Lung (tissue), 12 donors: Measurements from ENCODE around the gene HOTAIR. TPM values are rescaled to one million over a fixed set of nuclear protein-coding genes. Genes with fewer than 3 reads are reported as not detected.

Experiments
- ATAC-seq: fragments of 200-7000 bp; cut with Tn5 transposase; one replicate; pipeline ENCODE4 v1.9.1; 2020; ENCODE audit warnings: moderate number of reproducible peaks; ENCODE audit not compliant: insufficient read depth, low FRiP score
- DNase-seq, 3 donors: peaks; one replicate each; pipeline ENCODE4 v3.0.0-alpha.2; 2013 to 2017
- H3K27ac ChIP-seq, 2 donors: one replicate each; pipeline ENCODE4 v1.5.1; 2013; ENCODE audit warnings: mild to moderate bottlenecking in 2 of 2, moderate library complexity in 2 of 2, control low read depth in 1 of 2, inconsistent platforms in 1 of 2, low read depth in 1 of 2, low read length in 1 of 2
- H3K27me3 ChIP-seq, 3 donors: one replicate each; pipeline ENCODE4 v1.5.1; 2013; ENCODE audit warnings: low read length in 2 of 3; ENCODE audit not compliant: control insufficient read depth in 3 of 3, insufficient read depth in 3 of 3
- H3K36me3 ChIP-seq, 4 donors: one replicate each; pipeline ENCODE4 v1.5.1; 2013; ENCODE audit warnings: low read length in 4 of 4, mild to moderate bottlenecking in 1 of 4, moderate library complexity in 1 of 4; ENCODE audit not compliant: control insufficient read depth in 4 of 4, insufficient read depth in 4 of 4
- H3K4me1 ChIP-seq, 5 donors: one replicate each; pipeline ENCODE4 v1.5.1; 2013; ENCODE audit warnings: low read length in 5 of 5, mild to moderate bottlenecking in 2 of 5, moderate library complexity in 1 of 5; ENCODE audit not compliant: control insufficient read depth in 5 of 5, insufficient read depth in 5 of 5
- H3K4me3 ChIP-seq: one replicate; pipeline ENCODE4 v1.5.1; 2013; ENCODE audit warnings: mild to moderate bottlenecking, control low read depth, moderate library complexity
- H3K9ac ChIP-seq, 2 donors: one replicate each; pipeline ENCODE4 v1.5.1; 2013; ENCODE audit warnings: low read length in 2 of 2, control low read depth in 1 of 2; ENCODE audit not compliant: insufficient read depth in 1 of 2
- H3K9me3 ChIP-seq, 4 donors: one replicate each; pipeline ENCODE4 v1.5.1; 2013; ENCODE audit warnings: low read length in 3 of 4, mild to moderate bottlenecking in 1 of 4, moderate library complexity in 1 of 4; ENCODE audit not compliant: control insufficient read depth in 4 of 4, insufficient read depth in 3 of 4
- WGBS, 2 donors: extraction: QIAGEN DNeasy Blood & Tissue Kit; methylation state at CpG; one replicate each; pipeline ENCODE4 v1.1.7; 2013; 5-methylcytosine and 5-hydroxymethylcytosine counted together
- polyA plus RNA-seq, 2 donors: library from polyadenylated mRNA; stranded (reverse); fragments of 200-250 nt; gene quantifications; one replicate each; pipeline ENCODE4 v1.2.1, GENCODE V29; 2013
- total RNA-seq, 2 donors: library from RNA; depleted of rRNA in 1 of 2; stranded (reverse); fragments of >200 nt in 1 of 2; gene quantifications; one replicate each; pipeline ENCODE4 v1.2.1, GENCODE V29; 2014 to 2021
- TF ChIP-seq, protein P1 (sequence below): IDR thresholded peaks from 2 replicates; pipeline ENCODE4 v1.5.1; 2012; ENCODE audit warnings: mild to moderate bottlenecking; ENCODE audit errors: control extremely low read depth, extremely low read depth
- donor health status: control.
- donor health status: control.
- donor health status: Bipolar disorder and iron deficiency.
- donor health status: healthy.
- donor health status: DM: yes; HTN: yes; CAD: no.

Gene HOTAIR
- total and polyA plus RNA-seq, 4 donors: 0.15 TPM; not detected in 3

DNA sequence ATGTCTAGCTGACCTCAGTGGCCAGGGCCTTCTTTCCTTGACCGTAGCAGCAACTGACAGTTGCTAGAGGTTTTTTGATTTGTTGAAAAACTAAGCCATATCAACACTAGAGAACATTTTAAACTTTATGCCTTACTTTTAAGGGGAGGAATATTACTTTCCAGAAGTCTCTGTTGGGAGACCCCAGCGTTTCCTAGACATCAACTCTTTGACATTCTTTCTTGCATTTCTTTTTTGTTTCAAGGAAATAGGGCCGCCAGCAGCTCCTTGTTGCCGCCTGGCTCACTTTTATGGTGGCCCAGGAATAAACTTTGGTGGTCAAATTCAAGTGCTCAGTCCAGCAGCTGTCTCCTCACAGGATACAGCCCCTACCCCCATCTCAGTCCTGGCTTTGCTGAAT lies 4.3 kb downstream of the HOTAIR start:
- Histone ChIP-seq H3K9me3 (peaks cover 0 to 13% (median 0%) of the 10 kb centered on the region in 4 donors), H3K9ac (no peak overlapping the region), H3K4me1 (peaks cover 0 to 15% (median 7%) of the 10 kb centered on the region in 5 donors), H3K4me3 (no peak overlapping the region), H3K27ac (no peak overlapping the region), H3K36me3 (no peaks in the 10 kb centered on the region), H3K27me3 (peaks cover 35 to 98% (median 85%) of the 10 kb centered on the region in 3 donors)
- TF ChIP-seq, protein P1, sequence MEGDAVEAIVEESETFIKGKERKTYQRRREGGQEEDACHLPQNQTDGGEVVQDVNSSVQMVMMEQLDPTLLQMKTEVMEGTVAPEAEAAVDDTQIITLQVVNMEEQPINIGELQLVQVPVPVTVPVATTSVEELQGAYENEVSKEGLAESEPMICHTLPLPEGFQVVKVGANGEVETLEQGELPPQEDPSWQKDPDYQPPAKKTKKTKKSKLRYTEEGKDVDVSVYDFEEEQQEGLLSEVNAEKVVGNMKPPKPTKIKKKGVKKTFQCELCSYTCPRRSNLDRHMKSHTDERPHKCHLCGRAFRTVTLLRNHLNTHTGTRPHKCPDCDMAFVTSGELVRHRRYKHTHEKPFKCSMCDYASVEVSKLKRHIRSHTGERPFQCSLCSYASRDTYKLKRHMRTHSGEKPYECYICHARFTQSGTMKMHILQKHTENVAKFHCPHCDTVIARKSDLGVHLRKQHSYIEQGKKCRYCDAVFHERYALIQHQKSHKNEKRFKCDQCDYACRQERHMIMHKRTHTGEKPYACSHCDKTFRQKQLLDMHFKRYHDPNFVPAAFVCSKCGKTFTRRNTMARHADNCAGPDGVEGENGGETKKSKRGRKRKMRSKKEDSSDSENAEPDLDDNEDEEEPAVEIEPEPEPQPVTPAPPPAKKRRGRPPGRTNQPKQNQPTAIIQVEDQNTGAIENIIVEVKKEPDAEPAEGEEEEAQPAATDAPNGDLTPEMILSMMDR: no peak
- DNase-seq (no peak), ATAC-seq (no peak)
- 21 to 25% methylated on average over 4 of the region's 4 CpGs for WGBS, 2 donors

DNA sequence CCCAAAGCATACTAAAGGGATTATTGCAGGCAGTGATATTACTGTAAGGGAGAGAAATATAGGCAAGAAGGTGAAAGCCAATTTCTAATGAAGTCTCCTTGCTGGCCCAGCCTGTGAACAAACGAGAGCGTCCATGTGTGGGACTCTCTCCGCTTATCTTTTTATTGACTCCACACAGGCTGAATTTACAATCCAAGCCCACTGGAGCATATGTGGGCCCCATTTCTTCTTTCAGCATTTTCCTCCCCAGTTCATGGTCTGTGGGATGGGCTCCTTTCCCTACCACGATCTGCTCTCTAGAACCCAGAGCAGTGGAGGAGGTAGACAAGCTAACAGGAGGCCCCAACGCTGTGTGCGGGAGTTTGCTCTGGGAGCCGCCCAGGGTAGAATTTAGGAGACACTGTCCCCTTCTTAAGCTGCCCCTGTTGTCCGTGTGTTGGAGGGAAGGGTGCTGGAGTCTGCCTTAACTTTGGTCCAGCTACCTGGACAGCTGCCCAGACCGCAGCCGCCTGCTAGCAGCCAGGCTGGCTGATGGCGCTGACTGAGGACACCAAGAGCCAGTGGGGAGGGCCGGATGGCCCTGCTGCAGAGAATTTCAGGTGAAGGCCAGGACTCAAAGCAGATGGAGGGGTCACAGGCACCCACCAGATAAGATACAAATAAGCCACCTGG lies 5.0 kb downstream of the HOTAIR start:
- H3K4me3 ChIP-seq: no peak overlapping the region
- peaks cover 0 to 11% (median 7%) of the 10 kb centered on the region in 5 donors for H3K4me1 ChIP-seq
- H3K9ac ChIP-seq: no peak overlapping the region
- no peaks in the 10 kb centered on the region for H3K36me3 ChIP-seq
- DNase-seq (no peak), ATAC-seq (no peak)
- 16 to 17% methylated on average over 12 of the region's 12 CpGs for WGBS, 2 donors
- peaks cover 35 to 98% (median 88%) of the 10 kb centered on the region in 3 donors for H3K27me3 ChIP-seq
- TF ChIP-seq, protein P1: no peak
- H3K9me3 ChIP-seq: peaks cover 0 to 12% (median 0%) of the 10 kb centered on the region in 4 donors
- no peak overlapping the region for H3K27ac ChIP-seq

DNA sequence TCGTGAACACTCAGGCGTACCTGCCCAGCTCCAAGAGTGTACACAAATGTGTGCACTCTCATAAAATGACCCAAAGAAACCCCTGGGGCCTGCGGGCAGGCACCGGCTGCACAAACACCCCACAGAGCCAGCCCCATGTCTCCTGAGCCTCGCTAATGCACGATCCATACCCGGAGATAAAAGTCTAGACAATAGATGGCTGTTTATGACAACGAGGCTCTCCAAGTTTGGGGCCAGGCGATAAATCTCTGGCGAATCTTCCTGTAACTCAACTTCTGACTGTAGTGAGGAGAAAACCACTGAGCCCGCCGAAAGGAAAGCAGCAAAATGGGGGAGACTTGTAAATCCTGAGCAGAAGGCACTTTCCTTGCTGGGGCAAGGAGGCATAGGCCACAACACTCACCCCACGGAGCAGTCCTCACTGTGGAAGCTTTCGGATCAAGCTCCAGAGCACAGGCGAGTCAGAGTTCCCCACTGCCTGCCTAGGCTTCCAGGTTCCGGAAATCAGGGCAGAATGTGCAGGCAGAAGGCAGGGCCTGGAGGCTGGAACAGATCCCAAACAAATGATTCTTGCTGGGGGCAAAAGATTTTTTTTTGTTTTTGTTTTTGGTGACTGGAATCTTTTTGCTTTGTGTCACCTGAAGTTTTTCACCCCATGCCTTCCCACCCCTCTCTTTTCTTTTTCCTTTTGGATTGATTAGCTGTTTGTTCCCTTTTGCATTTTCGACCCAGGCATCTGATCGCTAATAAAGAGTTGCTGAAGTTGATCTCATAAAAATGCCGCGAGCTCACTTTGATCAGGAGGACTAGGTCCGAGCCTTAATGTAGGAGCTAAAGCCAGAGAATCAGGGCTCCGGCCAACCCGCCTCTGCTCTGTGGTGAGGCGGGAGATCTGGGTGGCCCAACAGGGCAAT lies 6.3 kb downstream of the HOTAIR start:
- Histone ChIP-seq H3K27me3 (peaks cover 30 to 100% (median 98%) of the 10 kb centered on the region in 3 donors), H3K9me3 (peaks cover 0 to 12% (median 0%) of the 10 kb centered on the region in 4 donors), H3K27ac (no peak overlapping the region), H3K36me3 (no peaks in the 10 kb centered on the region), H3K9ac (no peak overlapping the region), H3K4me1 (peaks cover 0 to 7% (median 4%) of the 10 kb centered on the region in 5 donors), H3K4me3 (no peak overlapping the region)
- TF ChIP-seq, protein P1: no peak
- no peak for DNase-seq
- 14 to 18% methylated on average over 24 of the region's 24 CpGs for WGBS, 2 donors
- no peak for ATAC-seq
